ENCODE results near the gene SCEL. TPM values are rescaled to one million over a fixed set of nuclear protein-coding genes. Genes with fewer than 3 reads are reported as not detected.
"Not testable (repeated sequence)": the region's sequence is repeated elsewhere in the genome, so short reads cannot be mapped to it uniquely, and the experiment has no call there.

The SCEL gene
- total RNA-seq, 1 donor from 2014 or later: 0.27 TPM

GRCh38 chr13:77653301-77653700 lies 117.8 kb downstream of the SCEL start:
- FAIRE-seq (no peak), DNase-seq (ENCODE audit: low read depth) (no peak)
- Histone ChIP-seq H3K27ac (ENCODE audit: low read depth, low read length) (no peak overlapping the region), H3K4me2 (ENCODE audit: low read length) (no peak overlapping the region), H4K20me1 (ENCODE audit: insufficient read depth, low read length) (no peaks in the 10 kb centered on the region), H3K4me3 (ENCODE audit: insufficient read depth, low read depth, low read length) (no peak overlapping the region), H3K9ac (ENCODE audit: low read length) (no peak overlapping the region), H3K79me2 (ENCODE audit: insufficient read depth, low read length) (no peaks in the 10 kb centered on the region), H3K9me3 (ENCODE audit: insufficient read depth, low read depth, low read length) (no peaks in the 10 kb centered on the region), H2AFZ (ENCODE audit: low read depth, low read length) (no peak overlapping the region), H3K36me3 (ENCODE audit: insufficient read depth, low read length) (no peaks in the 10 kb centered on the region), H3K4me1 (ENCODE audit: insufficient read depth, low read length) (no peaks in the 10 kb centered on the region), H3K27me3 (ENCODE audit: insufficient read depth, low read length) (no peaks in the 10 kb centered on the region)
- H3K4me3 Mint-ChIP-seq (ENCODE audit: unreplicated experiment): no peak overlapping the region
- no peaks in the 10 kb centered on the region for H3K36me3 Mint-ChIP-seq (ENCODE audit: low read depth, unreplicated experiment)
- no peaks in the 10 kb centered on the region for H3K4me1 Mint-ChIP-seq (ENCODE audit: low read depth, unreplicated experiment)
- H3K9me3 Mint-ChIP-seq (ENCODE audit: unreplicated experiment): no peaks in the 10 kb centered on the region
- TF ChIP-seq, protein P1, sequence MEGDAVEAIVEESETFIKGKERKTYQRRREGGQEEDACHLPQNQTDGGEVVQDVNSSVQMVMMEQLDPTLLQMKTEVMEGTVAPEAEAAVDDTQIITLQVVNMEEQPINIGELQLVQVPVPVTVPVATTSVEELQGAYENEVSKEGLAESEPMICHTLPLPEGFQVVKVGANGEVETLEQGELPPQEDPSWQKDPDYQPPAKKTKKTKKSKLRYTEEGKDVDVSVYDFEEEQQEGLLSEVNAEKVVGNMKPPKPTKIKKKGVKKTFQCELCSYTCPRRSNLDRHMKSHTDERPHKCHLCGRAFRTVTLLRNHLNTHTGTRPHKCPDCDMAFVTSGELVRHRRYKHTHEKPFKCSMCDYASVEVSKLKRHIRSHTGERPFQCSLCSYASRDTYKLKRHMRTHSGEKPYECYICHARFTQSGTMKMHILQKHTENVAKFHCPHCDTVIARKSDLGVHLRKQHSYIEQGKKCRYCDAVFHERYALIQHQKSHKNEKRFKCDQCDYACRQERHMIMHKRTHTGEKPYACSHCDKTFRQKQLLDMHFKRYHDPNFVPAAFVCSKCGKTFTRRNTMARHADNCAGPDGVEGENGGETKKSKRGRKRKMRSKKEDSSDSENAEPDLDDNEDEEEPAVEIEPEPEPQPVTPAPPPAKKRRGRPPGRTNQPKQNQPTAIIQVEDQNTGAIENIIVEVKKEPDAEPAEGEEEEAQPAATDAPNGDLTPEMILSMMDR (IDR thresholded peaks at IDR 0.05; ENCODE audit: insufficient read depth, low read depth, low read length): no peak
- TF ChIP-seq EZH2 (IDR thresholded peaks at IDR 0.05; ENCODE audit: insufficient read depth, low read length): no peak
- no peaks in the 10 kb centered on the region for H3K27me3 Mint-ChIP-seq (ENCODE audit: low read depth, unreplicated experiment)
- H3K27ac Mint-ChIP-seq (ENCODE audit: unreplicated experiment): no peak overlapping the region

GRCh38 chr13:77660016-77660415 lies 124.5 kb downstream of the SCEL start:
- DNase-seq (ENCODE audit: low read depth); H3K27me3 Mint-ChIP-seq (ENCODE audit: low read depth, unreplicated experiment); H3K4me3 ChIP-seq (ENCODE audit: insufficient read depth, low read depth, low read length); H3K36me3 Mint-ChIP-seq (ENCODE audit: low read depth, unreplicated experiment); H3K4me1 Mint-ChIP-seq (ENCODE audit: low read depth, unreplicated experiment); H2AFZ ChIP-seq (ENCODE audit: low read depth, low read length); H3K9me3 Mint-ChIP-seq (ENCODE audit: unreplicated experiment); H3K36me3 ChIP-seq (ENCODE audit: insufficient read depth, low read length); H4K20me1 ChIP-seq (ENCODE audit: insufficient read depth, low read length); H3K27ac Mint-ChIP-seq (ENCODE audit: unreplicated experiment); H3K79me2 ChIP-seq (ENCODE audit: insufficient read depth, low read length); H3K27me3 ChIP-seq (ENCODE audit: insufficient read depth, low read length); H3K4me2 ChIP-seq (ENCODE audit: low read length); H3K9ac ChIP-seq (ENCODE audit: low read length); H3K27ac ChIP-seq (ENCODE audit: low read depth, low read length); H3K4me3 Mint-ChIP-seq (ENCODE audit: unreplicated experiment); H3K9me3 ChIP-seq (ENCODE audit: insufficient read depth, low read depth, low read length); FAIRE-seq; H3K4me1 ChIP-seq (ENCODE audit: insufficient read depth, low read length): not testable (repeated sequence)

GRCh38 chr13:77660841-77661250 lies 125.3 kb downstream of the SCEL start:
- no peak overlapping the region for H3K4me3 Mint-ChIP-seq (ENCODE audit: unreplicated experiment)
- no peak overlapping the region for H3K27ac ChIP-seq (ENCODE audit: low read depth, low read length)
- no peak overlapping the region for H3K27ac Mint-ChIP-seq (ENCODE audit: unreplicated experiment)
- no peak overlapping the region for H3K4me3 ChIP-seq (ENCODE audit: insufficient read depth, low read depth, low read length)
- no peaks in the 10 kb centered on the region for H3K27me3 Mint-ChIP-seq (ENCODE audit: low read depth, unreplicated experiment)
- FAIRE-seq (no peak), DNase-seq (ENCODE audit: low read depth) (no peak)
- no peak overlapping the region for H3K4me2 ChIP-seq (ENCODE audit: low read length)
- H4K20me1 ChIP-seq (ENCODE audit: insufficient read depth, low read length): no peaks in the 10 kb centered on the region
- no peaks in the 10 kb centered on the region for H3K4me1 ChIP-seq (ENCODE audit: insufficient read depth, low read length)
- no peaks in the 10 kb centered on the region for H3K4me1 Mint-ChIP-seq (ENCODE audit: low read depth, unreplicated experiment)
- H3K79me2 ChIP-seq (ENCODE audit: insufficient read depth, low read length): no peaks in the 10 kb centered on the region
- H3K9ac ChIP-seq (ENCODE audit: low read length): no peak overlapping the region
- H3K36me3 Mint-ChIP-seq (ENCODE audit: low read depth, unreplicated experiment): no peaks in the 10 kb centered on the region
- no peaks in the 10 kb centered on the region for H3K36me3 ChIP-seq (ENCODE audit: insufficient read depth, low read length)
- no peaks in the 10 kb centered on the region for H3K27me3 ChIP-seq (ENCODE audit: insufficient read depth, low read length)
- H2AFZ ChIP-seq (ENCODE audit: low read depth, low read length): no peak overlapping the region
- H3K9me3 Mint-ChIP-seq (ENCODE audit: unreplicated experiment): peaks cover 4% of the 10 kb centered on the region
- TF ChIP-seq EZH2 (IDR thresholded peaks at IDR 0.05; ENCODE audit: insufficient read depth, low read length): no peak
- TF ChIP-seq, protein P1 (IDR thresholded peaks at IDR 0.05; ENCODE audit: insufficient read depth, low read depth, low read length): no peak
- no peaks in the 10 kb centered on the region for H3K9me3 ChIP-seq (ENCODE audit: insufficient read depth, low read depth, low read length)

- FAIRE-seq; H3K36me3 ChIP-seq (ENCODE audit: insufficient read depth, low read length); H3K27ac ChIP-seq (ENCODE audit: low read depth, low read length); H3K27me3 ChIP-seq (ENCODE audit: insufficient read depth, low read length); H3K9ac ChIP-seq (ENCODE audit: low read length); H3K9me3 ChIP-seq (ENCODE audit: insufficient read depth, low read depth, low read length); DNase-seq (ENCODE audit: low read depth); H2AFZ ChIP-seq (ENCODE audit: low read depth, low read length); H4K20me1 ChIP-seq (ENCODE audit: insufficient read depth, low read length); H3K27me3 Mint-ChIP-seq (ENCODE audit: low read depth, unreplicated experiment); H3K4me1 ChIP-seq (ENCODE audit: insufficient read depth, low read length); H3K79me2 ChIP-seq (ENCODE audit: insufficient read depth, low read length); H3K36me3 Mint-ChIP-seq (ENCODE audit: low read depth, unreplicated experiment); H3K27ac Mint-ChIP-seq (ENCODE audit: unreplicated experiment); H3K4me1 Mint-ChIP-seq (ENCODE audit: low read depth, unreplicated experiment); H3K4me3 ChIP-seq (ENCODE audit: insufficient read depth, low read depth, low read length); H3K4me3 Mint-ChIP-seq (ENCODE audit: unreplicated experiment); H3K4me2 ChIP-seq (ENCODE audit: low read length); H3K9me3 Mint-ChIP-seq (ENCODE audit: unreplicated experiment): not testable (repeated sequence)
Measured at GRCh38 chr13:77662301-77662700, 126.8 kb downstream of the SCEL start.

DNA sequence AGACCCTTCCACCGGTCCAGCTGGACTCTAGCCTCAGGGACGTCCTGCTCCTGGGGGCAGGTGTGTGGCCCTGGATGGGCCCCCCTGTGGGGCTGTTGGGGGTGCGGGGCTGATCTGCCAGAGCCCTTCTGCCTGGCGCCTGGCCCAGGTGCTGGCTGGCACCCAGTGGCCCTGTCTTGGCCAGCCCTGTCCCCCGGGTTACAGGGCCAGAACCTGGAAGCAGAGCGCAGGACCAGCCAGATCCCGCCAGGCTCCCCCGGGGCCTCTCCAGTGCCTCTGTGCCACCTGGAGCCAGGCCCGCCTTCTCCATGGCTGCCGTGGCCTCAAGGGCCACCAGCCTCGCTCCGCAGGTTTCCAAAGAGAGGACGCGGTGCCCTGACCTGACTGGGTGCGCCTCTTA lies 127.3 kb downstream of the SCEL start:
- H3K79me2 ChIP-seq (ENCODE audit: insufficient read depth, low read length); H3K9me3 Mint-ChIP-seq (ENCODE audit: unreplicated experiment); H3K27ac ChIP-seq (ENCODE audit: low read depth, low read length); H3K4me3 Mint-ChIP-seq (ENCODE audit: unreplicated experiment); H3K4me3 ChIP-seq (ENCODE audit: insufficient read depth, low read depth, low read length); H3K9ac ChIP-seq (ENCODE audit: low read length); H2AFZ ChIP-seq (ENCODE audit: low read depth, low read length); H3K27me3 Mint-ChIP-seq (ENCODE audit: low read depth, unreplicated experiment); H3K27ac Mint-ChIP-seq (ENCODE audit: unreplicated experiment); H3K4me2 ChIP-seq (ENCODE audit: low read length); H4K20me1 ChIP-seq (ENCODE audit: insufficient read depth, low read length); H3K36me3 ChIP-seq (ENCODE audit: insufficient read depth, low read length); H3K27me3 ChIP-seq (ENCODE audit: insufficient read depth, low read length); DNase-seq (ENCODE audit: low read depth); H3K36me3 Mint-ChIP-seq (ENCODE audit: low read depth, unreplicated experiment); H3K4me1 ChIP-seq (ENCODE audit: insufficient read depth, low read length); H3K9me3 ChIP-seq (ENCODE audit: insufficient read depth, low read depth, low read length); FAIRE-seq; H3K4me1 Mint-ChIP-seq (ENCODE audit: low read depth, unreplicated experiment): not testable (repeated sequence)
